Measurements from ENCODE around the gene NECTIN1.

Gene NECTIN1, protein sequence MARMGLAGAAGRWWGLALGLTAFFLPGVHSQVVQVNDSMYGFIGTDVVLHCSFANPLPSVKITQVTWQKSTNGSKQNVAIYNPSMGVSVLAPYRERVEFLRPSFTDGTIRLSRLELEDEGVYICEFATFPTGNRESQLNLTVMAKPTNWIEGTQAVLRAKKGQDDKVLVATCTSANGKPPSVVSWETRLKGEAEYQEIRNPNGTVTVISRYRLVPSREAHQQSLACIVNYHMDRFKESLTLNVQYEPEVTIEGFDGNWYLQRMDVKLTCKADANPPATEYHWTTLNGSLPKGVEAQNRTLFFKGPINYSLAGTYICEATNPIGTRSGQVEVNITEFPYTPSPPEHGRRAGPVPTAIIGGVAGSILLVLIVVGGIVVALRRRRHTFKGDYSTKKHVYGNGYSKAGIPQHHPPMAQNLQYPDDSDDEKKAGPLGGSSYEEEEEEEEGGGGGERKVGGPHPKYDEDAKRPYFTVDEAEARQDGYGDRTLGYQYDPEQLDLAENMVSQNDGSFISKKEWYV

DNA sequence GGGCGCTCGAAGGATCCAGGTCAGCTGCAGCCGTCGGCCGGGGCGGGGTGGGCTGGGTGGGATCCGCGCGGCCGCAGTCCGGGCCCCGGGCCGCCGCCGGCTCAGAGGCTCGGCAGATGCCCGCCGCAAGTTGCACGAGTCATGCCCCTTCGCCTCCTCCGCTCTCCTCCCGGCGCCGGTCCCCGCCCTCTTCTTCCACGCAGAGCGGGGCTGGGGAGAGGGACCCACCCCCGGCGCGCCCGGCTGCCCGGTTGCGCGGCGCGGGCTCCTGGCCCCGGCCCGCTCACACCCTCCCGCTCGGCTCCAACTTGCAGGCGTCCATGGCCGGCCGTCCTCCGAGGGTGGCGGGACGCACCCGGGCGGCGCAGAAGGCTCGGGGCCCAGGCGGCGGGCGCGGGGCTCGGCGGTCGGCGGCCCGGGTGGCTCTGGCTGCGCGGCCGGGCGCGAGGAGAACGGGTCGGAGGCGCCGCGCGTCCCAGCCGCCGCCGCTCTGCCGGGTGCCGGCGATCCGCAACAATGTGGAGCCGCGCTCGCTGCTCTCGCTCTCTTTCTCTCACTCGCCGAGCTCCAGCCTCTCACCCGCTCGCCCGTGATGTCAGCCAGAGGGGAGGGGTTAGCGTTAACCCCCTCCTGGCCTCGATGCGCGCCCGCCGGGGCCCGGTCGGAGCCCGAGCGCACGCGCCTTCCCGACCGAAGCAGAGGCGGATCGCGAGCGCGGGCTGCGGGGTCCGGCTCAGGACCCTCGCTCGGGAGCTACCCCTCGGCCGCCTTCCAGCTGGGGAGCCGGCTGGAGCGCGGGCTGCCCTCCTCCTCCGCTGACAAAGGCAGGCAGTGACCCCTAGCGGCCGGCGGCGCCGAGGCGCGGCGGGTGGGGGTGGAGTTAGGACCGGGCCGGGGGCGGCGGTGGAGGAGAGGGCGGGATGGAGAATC lies at the start of gene NECTIN1:
TSS of gene NECTIN1 (minus strand) at position 550 of the 930 bp plus-strand sequence. CDS start 647 bp downstream, outside the sequence.
- Mint-ChIP-seq H3K27me3 (peaks cover 39% of the 10 kb centered on the region), H3K9me3 (no peaks in the 10 kb centered on the region), H3K4me1 (peaks cover 18% of the 10 kb centered on the region), H3K27ac (no peak within 1 kb of the TSS), H3K36me3 (ENCODE audit: low read depth) (no peaks in the 10 kb centered on the region), H3K4me3 (peak within 1 kb of the TSS; percentile 79)
- DNase-seq (peak; percentile 91), ATAC-seq (peak; percentile 90)

DNA sequence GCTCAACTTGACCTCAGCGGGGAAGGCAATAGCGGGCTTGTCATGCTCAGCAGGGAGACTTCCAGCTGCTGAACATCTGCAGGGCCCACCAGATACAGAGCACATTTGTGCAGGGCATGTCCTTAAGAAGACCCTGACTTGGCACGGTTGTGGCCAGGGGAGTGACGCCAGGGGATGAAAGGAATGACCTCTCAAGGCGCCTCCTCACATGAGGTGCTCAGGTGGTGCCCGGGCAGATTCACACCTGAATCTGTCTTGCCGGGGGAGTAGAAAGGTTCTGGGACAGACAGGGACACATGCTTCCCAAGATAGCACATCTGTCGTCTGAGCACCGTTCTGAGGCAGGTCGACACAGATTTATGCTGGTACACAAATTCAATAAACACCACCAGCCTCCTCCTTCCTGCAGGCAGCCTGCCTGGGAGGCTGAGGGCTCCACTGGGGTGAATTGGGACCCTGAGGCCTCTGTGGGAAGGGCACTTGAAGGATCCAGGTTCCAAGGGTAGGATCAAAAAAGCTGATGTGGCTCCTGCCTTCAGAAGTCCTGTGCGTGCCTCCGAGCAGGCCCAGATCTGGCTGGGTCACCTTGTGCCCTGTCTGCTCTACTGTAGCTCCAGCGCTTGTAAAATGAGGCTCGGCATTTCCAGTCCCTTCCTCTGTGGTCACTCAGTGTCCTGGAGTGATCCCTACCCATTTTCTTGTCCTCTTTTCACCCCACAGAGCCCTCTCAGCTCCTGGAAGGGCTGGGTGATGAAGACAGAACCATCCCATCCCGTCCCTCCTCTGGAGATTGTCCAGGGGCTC lies 49.6 kb upstream of the NECTIN1 start:
- no peak for ATAC-seq
- H3K36me3 Mint-ChIP-seq (ENCODE audit: low read depth) = no peaks in the 10 kb centered on the region
- DNase-seq = no peak
- H3K27me3 Mint-ChIP-seq = peaks cover 19% of the 10 kb centered on the region
- no peaks in the 10 kb centered on the region for H3K4me1 Mint-ChIP-seq
- H3K4me3 Mint-ChIP-seq = no peak overlapping the region
- no peaks in the 10 kb centered on the region for H3K9me3 Mint-ChIP-seq
- no peak overlapping the region for H3K27ac Mint-ChIP-seq

- DNase-seq (no peak), ATAC-seq (no peak)
- Mint-ChIP-seq H3K27ac (no peak overlapping the region), H3K4me1 (no peaks in the 10 kb centered on the region), H3K9me3 (no peaks in the 10 kb centered on the region), H3K36me3 (ENCODE audit: low read depth) (no peaks in the 10 kb centered on the region), H3K27me3 (peaks cover 19% of the 10 kb centered on the region), H3K4me3 (no peak overlapping the region)
These were observed 48.9 kb upstream of the NECTIN1 start for GRCh38 chr11:119777940-119778339.

- peaks cover 13% of the 10 kb centered on the region for H3K27me3 Mint-ChIP-seq
- ATAC-seq = no peak
These were observed 47.7 kb upstream of the NECTIN1 start for GRCh38 chr11:119776651-119777050.

DNA sequence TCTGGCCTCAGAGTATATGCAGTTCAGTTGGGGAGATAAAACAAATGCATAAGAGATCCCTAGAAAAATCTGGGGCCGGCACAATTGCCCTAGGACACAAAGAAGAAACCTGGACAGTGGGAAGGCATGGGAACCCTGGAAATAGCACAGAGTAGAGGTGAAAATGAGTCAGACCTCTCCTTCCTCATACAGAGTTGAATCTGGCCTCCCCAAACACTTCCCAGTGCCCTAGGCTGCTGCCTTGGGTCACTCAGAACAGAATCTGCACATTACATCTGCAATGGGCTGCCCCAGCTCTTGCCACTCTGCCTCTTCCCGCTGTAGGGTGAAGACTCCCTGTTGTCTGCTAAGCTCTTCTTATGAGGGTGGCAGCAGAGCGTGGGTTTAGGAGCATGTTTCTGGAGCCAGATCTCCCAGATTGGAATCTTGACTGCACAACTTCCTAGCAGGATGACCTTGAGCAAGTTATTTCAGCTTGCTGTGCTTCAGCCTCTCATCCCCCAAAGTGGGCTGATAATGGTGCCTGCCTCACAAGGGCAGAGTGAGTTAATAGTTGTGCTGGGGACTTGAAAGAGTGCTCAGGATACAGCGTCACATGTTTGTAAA lies 47.1 kb upstream of the NECTIN1 start:
- no peaks in the 10 kb centered on the region for H3K36me3 Mint-ChIP-seq (ENCODE audit: low read depth)
- no peaks in the 10 kb centered on the region for H3K9me3 Mint-ChIP-seq
- H3K27ac Mint-ChIP-seq = no peak overlapping the region
- H3K4me1 Mint-ChIP-seq = no peaks in the 10 kb centered on the region
- ATAC-seq (no peak), DNase-seq (no peak)
- no peak overlapping the region for H3K4me3 Mint-ChIP-seq
- H3K27me3 Mint-ChIP-seq = peaks cover 14% of the 10 kb centered on the region

More at GRCh38 chr11:119776651-119777050, 47.7 kb upstream of the NECTIN1 start:
- Mint-ChIP-seq H3K27ac (no peak overlapping the region), H3K4me1 (no peaks in the 10 kb centered on the region), H3K4me3 (no peak overlapping the region), H3K36me3 (ENCODE audit: low read depth) (no peaks in the 10 kb centered on the region), H3K9me3 (no peaks in the 10 kb centered on the region)
- no peak for DNase-seq

GRCh38 chr11:119774172-119774763 lies 45.3 kb upstream of the NECTIN1 start:
- no peak overlapping the region for H3K27ac Mint-ChIP-seq
- no peaks in the 10 kb centered on the region for H3K4me1 Mint-ChIP-seq
- ATAC-seq (no peak), DNase-seq (peak; percentile 15)
- H3K36me3 Mint-ChIP-seq (ENCODE audit: low read depth) = no peaks in the 10 kb centered on the region
- H3K9me3 Mint-ChIP-seq = no peaks in the 10 kb centered on the region
- H3K4me3 Mint-ChIP-seq = no peak overlapping the region
- H3K27me3 Mint-ChIP-seq = peaks cover 13% of the 10 kb centered on the region

DNA sequence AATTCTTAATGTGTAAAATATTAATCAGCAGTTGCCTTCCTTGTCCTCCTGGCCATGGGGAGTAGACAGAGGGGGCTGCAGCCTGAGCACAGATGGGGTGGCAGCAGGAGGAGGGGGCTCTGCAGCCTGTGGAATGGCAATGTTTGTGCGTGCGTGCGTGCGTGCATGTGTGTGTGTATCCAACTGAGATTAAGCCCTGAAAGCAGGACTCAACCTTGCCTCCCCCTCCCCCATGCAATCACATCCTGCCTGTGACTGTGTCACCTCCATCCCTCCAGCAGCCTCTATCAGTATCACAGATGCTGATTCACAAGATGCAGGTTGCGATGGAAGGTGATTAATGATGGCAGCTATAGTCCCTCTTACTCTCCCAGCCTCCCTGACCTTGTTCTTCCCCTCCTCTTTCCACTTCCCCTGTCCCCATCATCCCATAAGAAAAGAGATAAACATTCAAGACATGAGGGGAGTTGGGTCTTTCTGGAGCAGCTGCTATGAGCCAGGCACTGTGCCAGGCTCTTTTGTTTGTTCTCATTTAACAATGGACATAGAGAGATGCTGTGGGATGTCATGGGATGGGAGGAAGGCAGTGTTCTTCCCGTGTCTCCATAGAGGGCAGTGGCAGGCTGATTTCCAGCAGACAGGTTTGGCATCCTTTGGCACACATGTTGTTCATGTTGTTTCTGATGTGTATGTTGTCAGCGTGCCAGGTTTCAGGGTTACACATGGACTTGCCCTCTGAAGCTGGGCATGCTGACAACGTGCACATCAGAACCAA lies 43.8 kb upstream of the NECTIN1 start:
- H3K36me3 Mint-ChIP-seq (ENCODE audit: low read depth) = peaks cover 3% of the 10 kb centered on the region
- H3K9me3 Mint-ChIP-seq = peaks cover 7% of the 10 kb centered on the region
- H3K27ac Mint-ChIP-seq = no peak overlapping the region
- H3K27me3 Mint-ChIP-seq = peaks cover 18% of the 10 kb centered on the region
- H3K4me1 Mint-ChIP-seq = no peaks in the 10 kb centered on the region
- H3K4me3 Mint-ChIP-seq = no peak overlapping the region
- no peak for ATAC-seq
- no peak for DNase-seq

DNA sequence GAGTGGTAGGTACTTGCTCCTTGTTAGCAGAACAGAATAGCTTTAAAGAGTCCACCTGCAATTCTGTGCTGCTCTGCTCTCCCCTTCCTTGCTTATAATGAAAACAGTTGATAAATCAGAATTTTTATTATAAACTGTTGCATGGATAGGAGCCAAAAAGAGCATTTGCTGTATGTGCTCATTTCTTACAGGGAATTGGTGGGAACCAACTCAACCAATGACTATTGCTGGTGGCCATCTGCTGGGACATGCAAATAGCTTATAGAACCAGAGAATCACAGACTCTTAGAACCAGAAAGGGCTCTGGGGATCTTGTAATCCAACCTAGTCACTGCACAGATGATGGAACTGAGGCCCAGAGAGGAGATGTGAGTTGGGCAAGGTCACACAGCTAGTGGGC lies 43.1 kb upstream of the NECTIN1 start:
- ATAC-seq (no peak), DNase-seq (no peak)
- H3K4me1 Mint-ChIP-seq = no peaks in the 10 kb centered on the region
- H3K27me3 Mint-ChIP-seq = peaks cover 21% of the 10 kb centered on the region
- H3K4me3 Mint-ChIP-seq = no peak overlapping the region
- peaks cover 3% of the 10 kb centered on the region for H3K36me3 Mint-ChIP-seq (ENCODE audit: low read depth)
- H3K9me3 Mint-ChIP-seq = peaks cover 7% of the 10 kb centered on the region
- H3K27ac Mint-ChIP-seq = no peak overlapping the region

- ATAC-seq = no peak
These were observed 42.3 kb upstream of the NECTIN1 start for GRCh38 chr11:119771172-119771770.

GRCh38 chr11:119765628-119766027 lies 36.6 kb upstream of the NECTIN1 start:
- Mint-ChIP-seq H3K27me3 (peaks cover 40% of the 10 kb centered on the region), H3K4me1 (no peaks in the 10 kb centered on the region), H3K9me3 (peaks cover 13% of the 10 kb centered on the region), H3K27ac (no peak overlapping the region), H3K4me3 (no peak overlapping the region), H3K36me3 (ENCODE audit: low read depth) (peaks cover 5% of the 10 kb centered on the region)
- DNase-seq (no peak), ATAC-seq (no peak)

More at GRCh38 chr11:119771172-119771770, 42.3 kb upstream of the NECTIN1 start:
- Mint-ChIP-seq H3K4me3 (no peak overlapping the region), H3K4me1 (no peaks in the 10 kb centered on the region), H3K27ac (no peak overlapping the region), H3K36me3 (ENCODE audit: low read depth) (peaks cover 3% of the 10 kb centered on the region), H3K27me3 (peaks cover 20% of the 10 kb centered on the region), H3K9me3 (peaks cover 13% of the 10 kb centered on the region)
- no peak for DNase-seq

DNA sequence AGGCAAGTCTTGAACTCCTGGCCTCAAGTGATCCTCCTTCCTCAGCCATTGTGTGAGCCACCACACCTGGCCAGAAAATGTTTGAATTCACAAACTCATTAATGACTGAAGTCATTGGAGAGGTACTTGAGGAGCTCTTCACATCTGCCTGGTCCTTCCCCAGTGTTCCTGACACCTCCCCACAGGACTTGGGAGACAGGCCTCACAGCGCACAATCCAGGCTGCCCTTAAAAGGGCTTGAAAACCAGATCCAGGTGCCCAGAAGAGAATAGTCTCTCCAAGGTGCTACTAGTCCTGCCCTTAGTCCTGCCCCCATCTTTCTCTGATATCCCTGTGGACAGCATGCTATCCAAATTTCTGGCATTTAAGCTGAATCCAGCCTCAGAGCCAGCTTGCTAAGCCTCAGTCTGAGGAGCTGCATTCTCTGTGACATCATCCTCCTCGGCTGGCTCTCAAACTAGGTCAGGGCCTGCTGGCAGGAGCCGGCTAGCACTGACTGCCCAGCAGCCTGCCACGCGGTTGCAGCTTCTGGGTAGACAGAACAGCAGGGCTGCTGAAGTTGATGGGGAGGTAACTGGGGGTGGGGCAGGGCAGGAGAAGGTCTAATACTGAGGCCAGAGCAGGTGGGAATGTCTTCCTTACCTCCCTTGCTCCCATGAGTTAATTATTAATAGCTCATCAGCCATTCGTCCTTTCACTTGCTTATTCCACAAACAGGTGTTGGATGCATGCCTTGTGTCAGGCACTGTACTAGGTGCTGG lies 35.3 kb upstream of the NECTIN1 start:
- peaks cover 13% of the 10 kb centered on the region for H3K9me3 Mint-ChIP-seq
- DNase-seq (no peak), ATAC-seq (no peak)
- H3K4me3 Mint-ChIP-seq = no peak overlapping the region
- no peak overlapping the region for H3K27ac Mint-ChIP-seq
- H3K36me3 Mint-ChIP-seq (ENCODE audit: low read depth) = peaks cover 5% of the 10 kb centered on the region
- no peaks in the 10 kb centered on the region for H3K4me1 Mint-ChIP-seq
- peaks cover 44% of the 10 kb centered on the region for H3K27me3 Mint-ChIP-seq

DNA sequence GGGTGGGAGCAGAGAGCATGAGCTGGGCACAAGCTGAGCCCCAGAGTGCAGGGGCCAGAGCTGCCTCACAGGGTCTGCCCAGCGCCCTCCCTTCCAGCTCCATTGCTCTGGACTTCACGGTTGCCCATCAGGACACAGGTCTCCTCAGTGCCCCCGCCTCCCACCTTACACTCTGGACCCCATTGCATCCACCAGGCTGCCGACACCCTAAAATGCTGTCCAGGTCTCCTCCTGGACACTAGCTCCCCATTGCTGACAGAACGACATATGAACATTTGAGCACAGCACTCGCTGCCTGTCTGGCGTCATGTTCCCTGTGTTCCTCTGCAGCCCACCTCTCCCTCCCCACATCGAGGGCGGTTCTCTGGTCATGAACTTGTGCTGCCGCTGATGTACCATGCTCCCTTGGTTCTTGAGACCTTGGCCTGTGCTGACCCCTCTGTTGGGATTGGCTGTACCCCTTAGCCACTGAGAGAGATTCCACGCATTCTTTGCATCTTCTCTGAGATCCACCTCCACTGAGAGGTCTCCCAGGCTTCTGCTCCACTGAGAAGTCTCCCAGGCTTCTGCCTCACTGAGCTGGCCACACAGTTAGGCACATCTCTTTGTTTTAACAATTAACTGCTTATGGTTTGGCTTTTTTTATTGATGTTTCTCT lies 34.2 kb upstream of the NECTIN1 start:
- no peak for DNase-seq
- Mint-ChIP-seq H3K27me3 (peaks cover 43% of the 10 kb centered on the region), H3K4me3 (no peak overlapping the region), H3K9me3 (peaks cover 9% of the 10 kb centered on the region), H3K4me1 (no peaks in the 10 kb centered on the region), H3K36me3 (ENCODE audit: low read depth) (peaks cover 5% of the 10 kb centered on the region), H3K27ac (no peak overlapping the region)
- ATAC-seq = no peak
